Measurements from ENCODE around the gene GPR78. TPM values are rescaled to one million over a fixed set of nuclear protein-coding genes. Genes with fewer than 3 reads are reported as not detected.
A peak's percentile ranks its signal among the peaks of the same experiment; 100 is the strongest.

Gene GPR78
- total and polyA plus RNA-seq, 8 donors = 0.31 to 2.3 (median 0.55) TPM; not detected in 5

GRCh38 chr4:8592366-8593263, 12.4 kb downstream of the GPR78 start, which contains the start of gene CPZ:
Gene CPZ, plus strand, starts transcription at chr4:8592765. Its CDS starts 69 bp downstream, at chr4:8592834.
- WGBS, 5 donors = 3 to 13% (median 4%) methylated on average over 16 to 58 of the region's 58 CpGs
- H3K9me3 ChIP-seq = no peaks in the 10 kb centered on the region
- H3K4me3 ChIP-seq = peak within 1 kb of the TSS; percentile 11 to 32 (median 20)
- peak in 1 of 2 donors; percentile 72 for DNase-seq
- H3K27ac ChIP-seq = peak within 1 kb of the TSS in 1 of 5 donors; percentile 24
- H3K27me3 ChIP-seq = peaks cover 21 to 73% (median 36%) of the 10 kb centered on the region in 3 donors
- H3K4me1 ChIP-seq = peaks cover 0 to 26% (median 12%) of the 10 kb centered on the region in 4 donors
- intact Hi-C loops (cut with DNase I; ENCODE audit: low total_unique reads) = loop anchor here (5.0 kb wide), 1 partner anchor 120 kb away; no protein-coding TSS in a partner anchor
- TF ChIP-seq POLR2AphosphoS5 (IDR thresholded peaks at IDR 0.05) (no peak), EP300 (IDR thresholded peaks at IDR 0.05) (no peak), POLR2A (IDR thresholded peaks at IDR 0.05) (no peak)
- no peaks in the 10 kb centered on the region for H3K36me3 ChIP-seq

DNA sequence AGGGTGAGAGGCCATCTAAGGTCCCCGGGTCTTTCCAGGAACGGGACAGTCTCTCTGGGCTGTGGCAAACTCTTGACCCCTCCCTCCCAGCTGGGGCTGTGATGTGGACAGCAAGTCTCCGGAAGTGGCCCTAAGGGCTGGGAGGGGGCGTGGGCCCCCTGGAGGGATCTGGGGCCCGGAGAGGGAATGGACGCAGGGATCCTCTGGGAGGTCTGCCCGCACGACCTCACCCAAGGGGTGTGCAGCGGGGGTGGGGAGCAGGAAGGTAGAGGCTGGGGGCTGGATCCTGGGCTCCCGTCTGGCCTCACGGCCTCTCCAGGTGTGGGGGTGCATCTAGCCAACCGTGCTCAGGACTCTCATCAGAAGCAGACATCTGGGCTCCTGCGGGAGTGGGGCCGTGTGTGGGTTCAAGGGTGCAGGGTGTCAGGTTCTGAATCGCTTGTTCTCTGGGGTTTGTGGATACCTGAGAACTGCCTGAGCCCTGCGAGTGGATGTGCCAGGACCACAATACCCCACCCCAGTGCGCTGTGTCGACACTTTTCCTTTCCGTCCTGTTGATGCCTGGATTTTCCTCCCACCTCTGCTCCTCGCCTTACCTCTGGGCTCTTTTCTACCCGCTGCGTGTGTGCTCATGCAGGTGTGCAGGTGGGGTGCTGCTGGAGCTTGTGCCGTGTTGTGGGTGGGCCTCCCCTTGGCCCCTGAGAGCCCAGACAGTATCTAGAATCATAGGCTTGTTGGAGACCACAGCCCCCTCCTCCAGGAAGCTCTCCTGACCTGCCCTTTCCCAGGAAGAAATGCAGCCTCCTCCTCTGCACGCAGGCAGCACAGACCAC, 13.3 kb downstream of the GPR78 start:
- Histone ChIP-seq H3K9me3 (no peaks in the 10 kb centered on the region), H3K27ac (no peak overlapping the region), H3K36me3 (no peaks in the 10 kb centered on the region), H3K27me3 (peaks cover 21 to 69% (median 36%) of the 10 kb centered on the region in 3 donors), H3K4me1 (peaks cover 0 to 26% (median 12%) of the 10 kb centered on the region in 4 donors), H3K4me3 (peak overlapping the region in 3 of 4 donors; percentile 11 to 22 (median 17))
- TF ChIP-seq CTCF (IDR thresholded peaks at IDR 0.05) = no peak
- intact Hi-C loops (cut with DNase I; ENCODE audit: low total_unique reads) = loop anchor here (5.0 kb wide), 1 partner anchor 121 kb away; no protein-coding TSS in a partner anchor
- 20 to 37% (median 24%) methylated on average over 15 to 24 of the region's 24 CpGs for WGBS, 5 donors
- DNase-seq = no peak

DNA sequence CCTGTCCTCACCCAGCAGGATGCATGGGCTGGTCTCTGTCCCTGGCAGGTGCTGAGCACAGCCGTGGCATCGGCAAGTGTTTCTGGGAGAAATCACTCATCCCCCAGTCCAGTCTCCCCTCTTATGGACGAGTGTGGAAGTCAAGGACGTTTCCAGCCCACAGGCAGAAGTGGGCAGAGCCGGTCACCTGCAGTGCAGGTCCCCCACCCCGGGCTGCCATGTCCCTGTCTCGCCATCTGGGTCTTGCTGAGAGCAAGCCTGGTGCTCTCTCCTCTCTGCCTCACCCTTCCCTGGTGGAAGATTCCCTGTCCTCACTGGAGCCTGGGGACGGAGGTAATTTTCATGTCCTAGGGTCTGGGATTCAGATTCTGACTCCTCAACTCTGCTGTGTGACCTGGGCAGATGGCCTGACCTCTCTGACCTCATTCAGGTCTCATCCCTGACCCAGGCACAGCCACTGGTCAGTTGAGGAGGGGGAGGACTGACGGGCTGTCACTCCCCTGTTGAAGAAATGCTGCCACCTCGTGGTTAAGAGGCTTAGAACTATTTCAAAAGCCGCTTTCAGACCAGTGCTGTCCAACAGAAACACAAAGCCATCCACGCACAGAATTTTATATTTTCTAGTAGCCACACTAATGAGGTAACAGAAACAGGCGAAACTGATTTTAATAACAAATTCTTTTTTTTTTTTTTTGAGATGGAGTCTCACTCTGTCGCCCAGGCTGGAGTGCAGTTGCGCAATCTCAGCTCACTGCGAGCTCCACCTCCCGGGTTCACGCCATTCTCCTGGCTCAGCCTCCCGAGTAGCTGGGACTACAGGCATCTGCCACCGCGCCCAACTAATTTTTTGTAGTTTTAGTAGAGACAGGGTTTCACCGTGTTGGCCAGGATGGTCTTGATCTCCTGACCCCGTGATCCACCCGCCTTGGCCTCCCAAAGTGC, 14.2 kb downstream of the GPR78 start:
- TF ChIP-seq EP300 (IDR thresholded peaks at IDR 0.05) (no peak), POLR2A (IDR thresholded peaks at IDR 0.05) (no peak), CTCF (IDR thresholded peaks at IDR 0.05) (peak in 5 of 7 experiments; percentile 26 to 66 (median 48))
- peaks cover 0 to 26% (median 12%) of the 10 kb centered on the region in 4 donors for H3K4me1 ChIP-seq
- H3K36me3 ChIP-seq = no peaks in the 10 kb centered on the region
- peaks cover 21 to 68% (median 36%) of the 10 kb centered on the region in 3 donors for H3K27me3 ChIP-seq
- H3K9me3 ChIP-seq = no peaks in the 10 kb centered on the region
- WGBS, 5 donors = 45 to 55% (median 51%) methylated on average over 23 to 24 of the region's 24 CpGs
- H3K4me3 ChIP-seq = no peak overlapping the region
- no peak overlapping the region for H3K27ac ChIP-seq
- intact Hi-C loops (cut with DNase I; ENCODE audit: low total_unique reads) = loop anchor here (5.0 kb wide), 1 partner anchor 122 kb away; no protein-coding TSS in a partner anchor
- peak; percentile 58 to 87 for DNase-seq
